GM08714 (cell line): ENCODE data around the gene RNF8.
"Not testable (repeated sequence)": the region's sequence is repeated elsewhere in the genome, so short reads cannot be mapped to it uniquely, and the experiment has no call there.

Experiments used
- H3K4me3 ChIP-seq: fragments of 200-500 bp; sonication (Bioruptor generic); 2 replicates; pipeline ENCODE4 v1.5.1; 2014; ENCODE audit warnings: mild to moderate bottlenecking, low read length, inconsistent platforms
- ZNF274 ChIP-seq: IDR thresholded peaks from 2 replicates; pipeline ENCODE4 v1.6.1; 2012; ENCODE audit warnings: mild to moderate bottlenecking, low read depth, low read length

The RNF8 gene

DNA sequence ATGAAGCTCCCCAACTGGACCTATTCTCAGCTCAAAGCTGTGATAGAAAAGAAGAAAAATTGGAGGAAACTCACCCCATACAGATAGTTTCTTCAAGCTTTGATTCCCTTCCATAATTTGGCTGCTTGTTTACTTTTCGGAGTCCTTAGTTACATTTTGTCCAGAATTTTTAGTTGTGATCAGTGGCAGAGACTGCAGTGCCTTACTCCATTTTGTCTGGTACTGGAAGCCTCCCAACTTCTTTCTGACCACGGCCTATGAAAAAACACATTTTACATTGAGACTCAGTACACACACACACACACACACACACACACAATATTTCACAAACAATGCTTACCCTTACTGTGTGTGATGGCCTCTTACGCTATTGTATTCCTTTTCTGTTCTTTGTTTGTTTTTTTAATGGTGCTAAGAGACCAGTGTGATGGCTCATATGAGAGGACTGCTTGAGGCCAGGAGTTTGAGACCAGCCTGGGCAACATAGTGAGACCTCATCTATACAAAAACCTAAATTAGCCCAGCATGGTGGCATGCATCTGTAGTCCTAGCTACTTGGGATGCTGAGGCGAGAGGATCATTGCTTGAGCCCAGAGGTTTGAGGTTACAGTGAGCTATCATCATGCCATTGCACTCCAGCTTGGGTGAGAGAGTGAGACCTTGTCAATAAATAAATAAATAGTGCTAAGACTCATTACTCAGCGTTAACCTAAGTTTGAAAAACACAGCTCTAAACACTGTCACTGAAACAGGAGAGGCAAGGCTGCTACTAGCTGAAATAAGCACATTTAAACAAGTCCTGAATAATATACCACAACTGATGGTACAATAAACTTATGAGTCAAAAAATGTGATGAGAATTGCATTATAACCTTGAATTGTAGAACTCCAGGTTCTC, 13.8 kb upstream of the RNF8 start:
- no peak overlapping the region for H3K4me3 ChIP-seq
- TF ChIP-seq ZNF274, result no peak

DNA sequence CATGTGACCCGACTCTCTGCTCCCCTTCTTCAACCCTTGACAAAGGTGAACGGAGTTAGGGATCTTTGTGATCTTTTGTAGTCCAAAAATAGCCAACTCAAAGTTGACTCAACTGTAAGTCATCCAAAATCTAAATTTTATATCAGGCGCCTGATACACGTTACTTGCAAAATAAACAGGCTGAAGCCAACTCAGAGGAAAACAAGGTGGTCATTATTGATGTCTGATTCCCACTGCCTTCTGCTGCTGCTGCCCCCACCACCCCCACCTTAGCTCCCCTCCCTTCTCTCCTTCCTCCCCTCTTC, 13.2 kb upstream of the RNF8 start:
- H3K4me3 ChIP-seq, result no peak overlapping the region
- no peak for TF ChIP-seq ZNF274

DNA sequence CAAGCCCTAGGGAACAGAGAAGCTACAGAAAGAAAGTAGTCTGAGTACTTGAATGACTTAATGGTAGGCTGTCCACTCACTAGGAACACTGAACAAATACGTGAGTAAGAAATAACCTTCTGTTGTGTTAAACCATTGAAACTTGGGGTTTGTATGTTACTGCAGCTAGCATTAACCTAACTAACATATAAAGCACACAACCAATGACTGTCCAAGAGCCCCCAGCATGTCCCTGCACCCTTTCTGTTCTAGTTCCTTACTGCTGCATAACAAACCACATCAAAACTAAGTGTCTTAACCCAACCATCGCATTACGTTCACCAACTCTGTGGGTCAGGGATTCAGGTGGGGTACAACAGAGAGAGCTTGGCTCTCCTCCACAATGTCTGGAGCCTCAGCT, 10.5 kb upstream of the RNF8 start:
- TF ChIP-seq ZNF274, result no peak
- no peak overlapping the region for H3K4me3 ChIP-seq

DNA sequence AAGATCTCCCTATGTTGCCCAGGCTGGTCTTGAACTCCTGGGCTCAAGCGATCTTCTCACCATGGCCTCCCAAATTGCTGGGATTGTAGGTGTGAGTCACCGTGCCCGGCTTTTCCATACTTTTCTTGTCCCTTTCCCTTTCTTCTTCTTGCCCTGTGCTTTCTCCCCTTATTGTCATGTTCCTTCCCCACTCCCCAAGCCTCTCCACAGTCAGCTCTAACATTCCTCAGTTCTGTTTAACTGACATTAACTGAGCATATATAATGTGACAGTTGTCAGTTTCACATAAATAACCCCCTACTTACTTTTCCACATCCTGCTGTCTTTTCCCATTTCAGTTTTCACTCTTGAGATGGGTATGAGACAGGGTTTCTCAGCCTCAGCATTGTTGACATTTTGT, 9.5 kb upstream of the RNF8 start:
- TF ChIP-seq ZNF274, result no peak

DNA sequence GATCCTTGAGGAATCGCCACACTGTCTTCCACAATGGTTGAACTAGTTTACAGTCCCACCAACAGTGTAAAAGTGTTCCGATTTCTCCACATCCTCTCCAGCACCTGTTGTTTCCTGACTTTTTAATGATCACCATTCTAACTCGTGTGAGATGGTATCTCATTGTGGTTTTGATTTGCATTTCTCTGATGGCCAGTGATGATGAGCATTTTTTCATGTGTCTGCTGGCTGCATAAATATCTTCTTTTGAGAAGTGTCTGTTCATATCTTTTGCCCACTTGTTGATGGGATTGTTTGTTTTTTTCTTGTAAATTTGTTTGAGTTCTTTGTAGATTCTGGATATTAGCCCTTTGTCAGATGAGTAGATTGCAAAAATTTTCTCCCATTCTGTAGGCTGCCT, 8.0 kb upstream of the RNF8 start:
- H3K4me3 ChIP-seq, result not testable (repeated sequence)

More for the DNA sequence above, 9.5 kb upstream of the RNF8 start:
- no peak overlapping the region for H3K4me3 ChIP-seq

DNA sequence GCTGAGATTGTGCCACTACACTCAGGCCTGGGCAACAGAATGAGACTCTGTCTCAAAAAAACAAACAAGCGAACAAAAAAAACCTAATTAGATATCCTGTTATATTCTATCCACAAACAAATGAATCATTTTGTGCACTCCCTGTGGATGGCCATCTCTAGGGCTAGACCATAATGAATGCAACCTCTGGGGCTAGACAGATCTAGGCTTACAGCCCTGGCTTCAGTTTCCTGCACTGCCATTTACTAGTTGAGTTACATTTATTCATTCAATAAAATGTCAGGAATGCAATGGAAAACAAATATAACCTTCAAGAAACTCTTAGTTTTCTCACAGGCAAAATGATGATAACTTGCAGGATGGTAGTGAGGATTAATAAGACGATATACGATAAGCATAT, 6.6 kb upstream of the RNF8 start:
- H3K4me3 ChIP-seq, result no peak overlapping the region
- no peak for TF ChIP-seq ZNF274

DNA sequence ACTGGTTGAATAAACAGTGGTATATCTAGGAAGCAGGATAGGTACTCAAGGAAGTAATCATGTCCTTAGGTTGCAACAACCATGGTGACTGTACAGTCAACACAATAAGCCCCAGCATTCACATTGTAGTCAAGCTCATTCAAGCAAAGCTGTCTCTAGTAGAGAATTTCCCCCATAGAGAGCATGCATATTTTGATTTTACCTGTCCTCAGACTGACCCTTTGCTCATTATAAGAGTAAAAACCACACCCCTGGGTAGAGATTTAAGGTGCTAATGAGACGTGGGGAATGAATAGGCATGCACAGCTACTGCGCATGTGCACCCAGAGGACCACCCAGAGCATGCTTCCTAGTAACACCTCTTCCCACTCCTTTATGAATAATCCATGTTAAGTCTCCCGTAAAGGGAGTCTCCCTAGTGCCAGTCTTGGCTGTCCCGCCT, 6.1 kb upstream of the RNF8 start:
- H3K4me3 ChIP-seq, result no peak overlapping the region
- TF ChIP-seq ZNF274, result no peak

DNA sequence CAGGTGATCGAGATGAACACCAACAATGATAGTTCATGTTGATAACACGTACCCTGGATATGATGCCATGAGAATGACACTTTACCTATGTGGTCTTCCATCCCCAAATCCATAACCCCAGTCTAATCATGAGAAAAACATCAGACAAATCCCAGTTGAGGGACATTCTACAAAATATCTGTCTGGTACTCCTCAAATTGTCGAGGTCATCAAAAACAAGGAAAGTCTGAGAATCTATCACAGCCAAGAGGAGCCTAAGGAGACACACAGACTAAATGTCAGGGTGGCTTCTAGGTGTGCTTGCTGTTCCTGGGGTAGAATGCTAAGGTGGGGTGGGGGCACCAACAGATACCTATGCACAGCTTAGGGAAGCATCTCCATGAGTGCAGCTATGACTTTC, 2.8 kb upstream of the RNF8 start:
- no peak overlapping the region for H3K4me3 ChIP-seq
- no peak for TF ChIP-seq ZNF274

DNA sequence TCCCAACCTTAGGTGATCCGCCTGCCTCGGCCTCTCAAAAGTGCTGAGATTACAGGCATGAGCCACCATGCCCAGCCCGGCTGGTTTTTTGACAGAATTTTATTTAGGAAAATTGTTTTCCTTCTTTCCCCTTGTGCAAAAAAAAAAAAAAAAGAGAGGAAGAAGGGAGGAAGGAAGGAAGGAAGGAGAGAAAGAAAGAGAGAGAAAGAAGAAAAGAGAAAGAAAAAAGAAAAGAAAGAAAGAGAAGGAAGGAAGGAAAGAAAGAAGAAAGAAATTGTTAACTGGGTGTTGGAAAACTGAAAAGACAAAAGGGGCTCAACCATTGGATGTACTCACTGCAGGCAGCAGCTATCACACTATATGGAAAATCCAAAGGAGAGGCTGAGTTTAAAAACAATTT, 1.4 kb upstream of the RNF8 start:
- no peak for TF ChIP-seq ZNF274
- H3K4me3 ChIP-seq, result no peak overlapping the region

DNA sequence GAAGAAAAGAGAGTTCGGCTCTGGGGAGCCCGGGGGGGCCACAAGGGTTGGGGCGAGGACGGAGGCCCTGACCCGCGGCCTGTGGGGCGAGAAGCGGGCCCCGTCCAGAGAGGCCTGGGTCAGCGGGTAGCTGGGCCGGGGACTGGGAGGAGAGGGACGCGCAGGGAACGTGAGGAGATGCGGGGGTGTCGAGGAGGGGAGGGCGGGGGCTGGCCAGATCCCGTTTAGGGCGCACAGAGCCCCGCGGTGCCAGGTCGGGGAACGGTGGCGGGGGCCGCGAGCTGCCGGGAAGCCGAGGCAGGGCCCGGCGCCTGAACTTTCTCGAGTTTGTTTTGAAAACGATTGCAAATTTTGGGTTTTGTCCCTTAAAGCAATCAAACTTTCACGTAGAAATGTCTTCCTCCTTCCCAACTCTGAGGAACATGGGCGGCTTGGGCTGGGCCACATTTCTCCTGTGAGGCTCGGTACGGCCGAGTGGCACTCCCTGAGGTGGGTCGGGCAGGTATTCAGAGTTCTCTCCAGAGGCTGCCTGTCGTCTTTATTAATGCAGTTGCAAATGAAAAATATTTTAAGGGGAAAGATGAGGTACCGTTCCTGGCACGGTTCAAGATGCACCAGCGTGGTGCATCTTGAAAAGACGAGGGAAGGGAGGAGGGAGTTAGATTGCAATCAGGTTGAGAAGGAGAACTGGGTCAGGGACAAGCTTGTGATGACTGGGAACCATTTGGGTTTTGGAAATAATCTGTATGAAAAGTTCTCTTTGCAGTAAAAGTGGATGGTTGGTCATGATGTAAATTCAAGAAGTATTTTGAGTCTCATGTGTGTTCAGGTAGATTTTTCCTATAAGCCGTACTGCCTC, 972 bp downstream of the RNF8 start:
- H3K4me3 ChIP-seq, result peak overlapping the region; percentile 92
- TF ChIP-seq ZNF274, result no peak

DNA sequence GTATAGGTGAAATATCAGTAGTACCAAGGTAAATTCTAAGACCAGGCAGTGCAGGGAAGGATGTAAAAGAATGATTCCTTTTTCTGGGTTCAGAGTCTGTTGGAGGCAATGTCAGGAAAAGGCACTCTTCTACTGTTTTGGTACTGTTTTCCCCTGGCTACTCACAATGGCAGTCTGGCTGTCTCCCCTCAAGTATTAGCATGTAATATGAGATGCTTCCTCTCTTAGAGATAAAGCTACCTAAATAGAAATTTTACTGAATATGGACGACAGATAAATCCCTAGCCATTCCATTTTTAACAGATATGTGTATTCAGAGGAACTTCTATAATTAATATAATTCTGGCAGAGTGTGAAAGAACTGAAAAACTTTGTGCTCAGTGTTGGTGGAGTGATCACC, 3.5 kb downstream of the RNF8 start:
- H3K4me3 ChIP-seq, result no peak overlapping the region
- no peak for TF ChIP-seq ZNF274

DNA sequence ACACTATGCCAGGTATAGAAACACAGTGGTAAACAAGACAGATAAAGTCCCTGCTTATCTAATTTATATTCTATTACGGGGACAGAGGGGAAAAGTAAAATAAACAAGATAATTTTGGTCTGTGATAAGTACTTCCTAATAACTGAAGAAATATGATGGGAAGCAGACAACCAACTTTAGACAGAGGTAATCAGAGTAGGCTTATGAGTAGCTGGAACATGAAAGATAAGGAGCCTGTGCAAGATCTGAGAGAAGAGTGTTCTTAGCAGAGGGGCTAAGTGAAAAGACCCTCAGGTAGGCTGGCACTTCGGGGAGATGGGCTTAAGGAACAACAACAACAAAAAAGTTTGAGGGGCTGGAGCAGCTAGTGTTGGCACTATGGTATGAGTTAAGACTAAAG, 4.1 kb downstream of the RNF8 start:
- no peak overlapping the region for H3K4me3 ChIP-seq
- no peak for TF ChIP-seq ZNF274

DNA sequence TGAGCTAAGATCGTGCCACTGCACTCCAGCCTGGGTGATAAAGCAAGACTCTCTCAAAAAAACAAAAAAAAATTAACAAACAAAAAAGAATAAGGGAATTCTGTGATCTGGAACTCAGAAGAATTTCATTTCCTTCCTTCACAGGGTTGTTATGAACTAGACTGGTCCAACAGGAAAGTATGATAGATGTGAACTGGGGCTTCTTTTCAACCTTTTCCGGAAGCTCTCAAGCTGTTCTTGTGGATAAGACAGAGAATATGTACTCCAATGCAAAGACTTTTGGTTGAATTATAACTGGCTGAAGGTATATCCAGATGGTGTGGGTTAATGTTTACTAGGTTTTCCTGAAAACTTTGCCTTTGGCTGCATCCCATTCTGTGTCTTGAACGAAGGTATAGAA, 5.3 kb downstream of the RNF8 start:
- no peak for TF ChIP-seq ZNF274

DNA sequence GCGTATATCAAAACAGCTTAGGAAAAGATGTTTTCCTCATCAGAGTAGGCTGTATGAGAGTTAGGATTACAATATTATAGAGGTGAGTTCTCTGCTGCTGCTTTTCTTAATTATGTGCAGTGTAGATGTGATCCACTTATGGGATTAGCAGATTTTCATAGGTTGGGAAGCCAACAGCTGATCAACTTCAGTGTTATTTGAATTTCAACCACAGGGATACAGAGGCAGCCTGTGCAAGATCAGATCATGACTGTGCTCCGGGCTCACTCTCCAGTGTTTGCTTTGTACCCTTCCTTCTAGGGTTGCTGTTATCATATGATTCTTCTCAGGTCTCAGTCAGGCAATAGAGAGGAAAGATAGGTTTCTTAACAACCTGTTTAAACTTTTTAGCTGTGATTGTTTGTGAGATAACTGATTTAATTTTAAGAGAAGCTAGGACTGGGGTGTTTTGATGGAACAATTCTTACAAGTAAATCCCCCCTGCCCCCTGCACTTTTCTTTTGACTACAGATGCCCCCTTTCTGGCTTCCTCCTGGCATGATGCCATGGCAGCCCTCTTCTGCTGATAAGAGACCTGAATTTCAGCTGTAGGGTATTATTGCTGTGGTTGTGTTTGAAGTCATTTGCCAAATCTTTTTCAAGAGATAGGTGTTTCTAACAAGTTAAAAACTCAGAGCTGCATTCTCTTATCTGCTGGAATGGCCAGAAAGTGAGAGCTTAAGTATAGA, 8.5 kb downstream of the RNF8 start:
- TF ChIP-seq ZNF274, result no peak
- H3K4me3 ChIP-seq, result no peak overlapping the region

More for the DNA sequence above, 5.3 kb downstream of the RNF8 start:
- no peak overlapping the region for H3K4me3 ChIP-seq
